SKM-1 (cell line): Measurements from ENCODE around the gene SUGCT.
A peak's percentile ranks its signal among the peaks of the same experiment; 100 is the strongest.
"Not testable (repeated sequence)": the region's sequence is repeated elsewhere in the genome, so short reads cannot be mapped to it uniquely, and the experiment has no call there.

Source experiments
- DNase-seq: peaks from one replicate; lab custom pipeline; 2025; ENCODE audit not compliant: unreplicated experiment; lab: John Stamatoyannopoulos, UW

SUGCT gene

DNA sequence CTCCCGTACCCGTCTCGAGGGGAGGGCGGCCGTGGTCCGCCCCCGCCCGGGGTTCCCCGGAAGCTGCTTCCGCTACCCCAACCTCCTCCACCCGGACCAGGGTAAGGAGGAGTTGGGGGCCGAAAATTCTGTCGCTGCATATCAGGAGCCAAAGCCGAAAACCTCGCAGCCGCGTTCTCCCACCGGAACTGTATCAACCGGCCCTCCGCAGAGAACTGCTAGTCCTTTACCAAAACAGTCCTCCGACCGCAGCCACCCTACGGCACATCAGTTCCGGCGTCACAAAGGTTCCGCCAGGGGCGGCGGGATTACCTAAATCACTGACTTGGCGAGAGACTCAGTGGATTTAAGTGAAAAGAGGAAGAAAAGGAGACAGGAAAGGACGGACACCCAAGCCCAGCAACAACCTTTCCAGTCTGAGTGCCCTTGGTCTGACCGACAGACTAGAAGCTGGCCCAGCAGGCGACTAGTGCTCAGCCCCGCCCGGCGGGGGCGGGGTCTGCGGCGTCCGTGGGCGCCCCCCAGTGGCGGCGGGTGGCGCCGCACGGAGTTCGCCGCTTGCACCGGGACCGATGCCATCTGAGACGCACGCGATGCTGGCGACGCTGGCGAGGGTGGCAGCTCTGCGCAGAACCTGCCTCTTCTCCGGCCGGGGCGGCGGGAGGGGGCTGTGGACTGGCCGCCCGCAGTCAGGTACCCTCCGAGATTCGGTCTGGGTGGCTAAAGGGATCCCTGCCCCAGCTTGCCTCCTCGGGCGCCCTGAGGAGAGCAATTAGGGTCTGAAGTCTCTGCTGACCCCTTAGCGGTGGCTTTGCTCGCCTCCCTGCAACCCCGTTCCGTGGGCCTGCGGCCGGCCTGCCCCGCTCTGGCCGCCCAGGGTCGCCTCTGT is at the start of gene SUGCT, which contains the start of gene MPLKIP:
Gene SUGCT, plus strand, starts transcription at position 578 of the 889 bp plus-strand sequence.
Gene MPLKIP, minus strand, starts transcription at position 195 of the 889 bp plus-strand sequence. Its CDS starts 55 bp downstream, at position 140.
- DNase-seq: peak; percentile 88

DNA sequence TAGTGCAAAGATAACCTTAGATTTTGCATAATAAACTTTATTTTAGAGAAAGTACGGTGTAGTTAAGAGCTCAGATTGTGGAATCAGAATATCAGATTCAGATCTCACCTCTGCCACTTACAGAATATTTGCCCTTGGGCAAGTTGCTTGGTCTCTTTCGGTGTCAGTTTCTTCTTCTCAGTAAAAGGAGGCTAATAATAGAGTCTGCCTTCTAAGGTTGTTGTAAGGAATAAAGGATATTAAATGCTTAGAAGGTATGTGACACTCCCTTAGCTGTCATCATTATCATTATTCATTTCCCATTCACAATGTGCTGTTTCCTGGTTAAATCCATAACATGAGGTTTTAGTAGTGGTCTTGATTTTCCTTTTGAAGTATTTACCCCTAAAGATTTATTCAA is 42.6 kb upstream of the SUGCT start:
- no peak for DNase-seq

- DNase-seq: no peak
Measured at GRCh38 chr7:40093631-40094350, 41.0 kb upstream of the SUGCT start.

GRCh38 chr7:40095230-40095629 is 39.6 kb upstream of the SUGCT start:
- DNase-seq: no peak

GRCh38 chr7:40095695-40096327 is 39.0 kb upstream of the SUGCT start:
- no peak for DNase-seq

- no peak for DNase-seq
Measured at GRCh38 chr7:40097728-40098127, 37.1 kb upstream of the SUGCT start.

GRCh38 chr7:40098810-40099209 is 36.0 kb upstream of the SUGCT start:
- no peak for DNase-seq

DNA sequence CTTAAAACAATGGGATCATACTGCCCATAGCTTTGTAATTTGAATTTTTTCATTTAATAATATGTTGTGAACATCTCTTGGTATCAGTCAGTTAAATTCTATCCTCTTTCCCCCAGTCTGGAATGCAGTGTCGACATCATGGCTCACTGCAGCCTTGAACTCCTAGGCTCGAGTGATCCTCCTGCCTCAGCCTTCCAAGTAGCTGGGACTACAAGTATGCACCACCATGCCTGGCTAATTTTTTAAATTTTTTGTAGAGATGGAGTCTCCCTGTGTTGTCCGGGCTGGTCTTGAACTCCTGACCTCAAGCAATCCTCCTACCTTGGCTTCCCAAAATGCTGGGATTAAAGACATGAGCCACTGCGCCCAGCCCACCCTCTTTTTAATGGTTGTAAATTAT is 35.0 kb upstream of the SUGCT start:
- DNase-seq: no peak

- DNase-seq: no peak
Measured at GRCh38 chr7:40101201-40101600, 33.6 kb upstream of the SUGCT start.

- no peak for DNase-seq
Measured at GRCh38 chr7:40102897-40103296, 31.9 kb upstream of the SUGCT start.

DNA sequence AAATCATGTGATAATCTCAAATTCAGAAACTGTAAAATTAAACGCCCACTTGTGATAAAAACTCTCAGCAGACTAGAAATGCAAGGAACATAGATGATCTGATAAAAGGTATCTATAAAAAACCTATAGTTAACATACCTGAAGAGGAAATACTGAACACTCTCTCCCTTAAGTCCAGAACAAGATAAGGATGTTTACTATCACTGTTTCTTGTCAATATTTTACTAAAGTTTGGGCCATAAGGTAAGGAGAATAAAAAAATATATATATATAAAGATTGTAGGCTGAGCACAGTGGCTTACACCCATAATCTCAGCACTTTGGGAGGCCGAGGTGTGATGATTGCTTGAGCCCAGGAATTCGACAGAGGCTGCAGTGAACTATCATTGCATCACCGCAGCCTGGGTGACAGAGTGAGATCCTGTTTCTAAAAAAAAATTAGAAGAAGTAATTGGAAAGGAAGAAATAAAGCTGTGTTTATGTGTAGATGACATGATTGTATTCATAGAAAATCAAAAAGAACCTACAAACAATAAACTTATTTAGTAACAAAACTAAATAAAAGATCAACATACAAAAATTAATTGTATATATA is 28.8 kb upstream of the SUGCT start:
- DNase-seq: peak; percentile 23

- no peak for DNase-seq
Measured at GRCh38 chr7:40115936-40116335, 18.9 kb upstream of the SUGCT start.

DNA sequence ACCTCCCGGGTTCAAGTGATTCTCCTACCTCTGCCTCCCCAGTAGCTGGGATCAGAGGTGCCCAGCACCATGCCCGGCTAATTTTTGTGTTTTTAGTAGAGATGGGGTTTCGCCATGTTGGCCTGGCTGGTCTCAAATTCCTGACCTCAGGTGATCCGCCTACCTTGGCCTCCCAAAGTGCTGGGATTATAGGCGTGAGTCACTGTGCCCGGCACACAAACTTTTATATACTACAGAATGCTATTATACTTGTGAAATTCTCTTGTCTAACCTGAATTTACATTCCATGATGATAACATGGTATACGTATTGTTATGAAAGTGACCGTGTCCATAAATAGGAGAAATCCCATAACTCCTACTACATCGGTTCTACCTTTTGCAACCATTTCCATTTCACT is 17.6 kb upstream of the SUGCT start:
- DNase-seq: not testable (repeated sequence)

- DNase-seq: not testable (repeated sequence)
Measured at GRCh38 chr7:40118201-40118600, 16.6 kb upstream of the SUGCT start.

DNA sequence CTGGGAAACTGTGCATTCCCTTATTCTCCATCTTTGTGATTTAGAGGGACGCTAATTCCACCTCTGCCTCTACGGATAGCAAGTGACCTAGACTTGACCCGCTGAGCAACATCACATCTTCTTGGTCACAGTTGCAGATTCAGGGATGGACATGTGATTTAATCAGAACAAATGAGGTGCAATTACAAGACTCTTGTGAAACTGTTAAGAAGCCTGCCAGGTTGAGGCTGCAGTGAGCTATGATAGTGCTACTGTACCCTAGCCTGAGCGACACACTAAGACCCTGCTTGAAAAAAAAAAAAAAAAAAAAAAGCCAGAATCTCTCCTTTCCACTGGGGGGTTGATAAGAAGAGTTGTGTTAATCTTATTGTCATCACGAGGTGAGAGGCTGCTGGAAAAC is 14.8 kb upstream of the SUGCT start:
- no peak for DNase-seq

DNA sequence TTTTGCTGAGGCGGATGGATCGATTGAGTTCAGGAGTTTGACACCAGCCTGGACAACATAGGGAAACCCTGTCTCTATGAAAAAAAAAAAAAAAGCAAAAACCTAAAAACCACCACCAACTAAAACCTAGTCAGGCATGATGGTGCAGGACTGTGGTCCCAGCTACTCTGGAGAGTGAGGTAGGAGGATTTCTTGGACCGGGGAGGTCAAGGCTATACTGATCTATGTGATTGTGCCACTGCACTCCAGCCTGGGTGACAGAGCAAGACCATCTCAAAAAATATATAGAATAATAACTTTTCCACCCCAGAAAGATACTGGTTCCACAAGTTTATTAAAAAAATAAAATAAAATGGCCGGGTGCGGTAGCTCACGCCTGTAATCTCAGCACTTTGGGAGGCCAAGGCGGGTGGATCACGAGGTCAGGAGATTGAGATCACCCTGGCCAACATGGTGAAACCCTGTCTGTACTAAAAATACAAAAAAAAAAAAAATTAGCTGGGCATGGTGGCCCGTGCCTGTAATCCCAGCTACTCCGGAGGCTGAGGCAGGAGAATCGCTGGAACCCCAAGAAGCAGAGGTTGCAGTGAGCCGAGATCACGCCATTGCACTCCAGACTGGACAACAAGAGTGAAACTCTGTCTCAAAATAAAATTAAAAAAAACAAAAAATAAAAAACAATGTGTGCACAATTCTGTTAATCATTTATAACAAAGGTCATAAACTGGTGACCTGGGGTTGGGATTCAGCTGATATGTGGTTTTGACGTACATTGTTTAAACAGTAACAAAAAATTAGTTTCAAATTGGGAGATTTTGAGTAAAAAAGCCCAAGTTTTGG is 12.5 kb upstream of the SUGCT start:
- DNase-seq: not testable (repeated sequence)

DNA sequence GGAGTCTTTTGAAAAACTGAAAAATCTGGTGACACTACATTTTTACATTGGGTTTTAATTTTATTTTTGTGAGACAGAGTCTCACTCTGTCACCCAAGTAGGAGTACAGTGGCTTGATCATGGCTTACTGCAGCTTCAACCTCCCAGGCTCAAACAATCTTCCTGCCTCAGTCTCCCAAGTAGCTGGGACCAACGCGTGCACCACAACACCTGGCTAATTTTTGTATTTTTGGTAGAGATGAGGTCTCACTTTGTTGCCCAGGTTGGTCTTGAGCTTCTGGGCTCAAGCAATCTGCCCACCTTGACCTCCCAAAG is 11.9 kb upstream of the SUGCT start:
- DNase-seq: no peak

GRCh38 chr7:40133561-40134427 is 1.0 kb upstream of the SUGCT start:
- DNase-seq: no peak

DNA sequence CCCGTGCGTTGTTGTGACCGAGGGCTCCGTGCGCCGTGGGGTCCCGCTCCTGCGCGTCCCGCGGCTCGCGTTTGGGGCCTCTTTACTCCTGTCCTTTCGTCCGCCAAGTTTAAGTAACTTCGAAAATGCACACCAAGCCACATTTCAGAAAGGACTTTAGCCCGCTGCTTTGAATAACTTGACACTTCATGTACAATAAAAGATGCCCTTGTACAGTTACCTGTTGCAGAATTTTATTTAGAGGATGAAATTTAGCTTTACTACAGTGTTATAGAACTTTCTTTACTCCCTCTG is 459 bp downstream of the SUGCT start:
- no peak for DNase-seq

GRCh38 chr7:40137563-40137962 is 2.8 kb downstream of the SUGCT start:
- DNase-seq: no peak
